Measurements from ENCODE around the gene CHST7.
A peak's percentile ranks its signal among the peaks of the same experiment; 100 is the strongest.

CHST7 gene

GRCh38 chrX:46551494-46552128 lies 22.0 kb upstream of the CHST7 start:
- H3K27ac ChIP-seq (ENCODE audit: low read depth, low read length, severe bottlenecking) = peak overlapping the region; percentile 90

DNA sequence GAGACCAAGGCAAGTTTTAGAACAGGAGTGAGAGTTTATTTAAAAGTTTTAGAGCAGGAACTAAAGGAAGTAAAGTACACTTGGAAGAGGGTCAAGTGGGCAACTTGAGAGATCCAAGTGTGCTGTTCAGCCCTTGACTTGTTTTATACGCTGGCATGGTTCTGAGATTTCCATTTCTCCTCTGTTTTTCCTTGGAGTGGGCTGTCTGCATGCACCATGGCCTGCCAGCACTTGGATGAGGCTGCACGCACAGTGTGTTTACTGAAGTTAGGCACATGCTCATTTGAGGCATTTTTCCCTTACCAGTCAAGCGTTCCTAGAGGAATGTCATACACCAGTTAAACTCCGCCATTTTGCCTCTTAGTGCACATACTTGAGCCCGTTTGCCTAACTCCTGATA lies 19.6 kb upstream of the CHST7 start:
- no peak overlapping the region for H3K4me3 ChIP-seq (ENCODE audit: extremely low read depth, insufficient read depth, low read length, poor library complexity, severe bottlenecking)
- H3K9me3 ChIP-seq (ENCODE audit: control insufficient read depth, low read length) = no peaks in the 10 kb centered on the region
- no peak overlapping the region for H3K27ac ChIP-seq (ENCODE audit: low read depth, low read length, severe bottlenecking)
- peaks cover 17% of the 10 kb centered on the region for H3K36me3 ChIP-seq (ENCODE audit: control insufficient read depth, insufficient read depth, low read length)
- WGBS, 2 experiments (ENCODE audit: insufficient coverage in 2 of 2) = 100% methylated on average over 1 to 3 of the region's 5 CpGs
- H3K4me1 ChIP-seq (ENCODE audit: control insufficient read depth, insufficient read depth, low read length, poor library complexity, severe bottlenecking) = peaks cover 3% of the 10 kb centered on the region

More at GRCh38 chrX:46551494-46552128, 22.0 kb upstream of the CHST7 start:
- Histone ChIP-seq H3K4me1 (ENCODE audit: control insufficient read depth, insufficient read depth, low read length, poor library complexity, severe bottlenecking) (peaks cover 3% of the 10 kb centered on the region), H3K4me3 (ENCODE audit: extremely low read depth, insufficient read depth, low read length, poor library complexity, severe bottlenecking) (no peak overlapping the region), H3K9me3 (ENCODE audit: control insufficient read depth, low read length) (no peaks in the 10 kb centered on the region), H3K36me3 (ENCODE audit: control insufficient read depth, insufficient read depth, low read length) (peaks cover 31% of the 10 kb centered on the region)
- 30 to 60% methylated on average over 1 to 2 of the region's 8 CpGs for WGBS, 2 experiments (ENCODE audit: insufficient coverage in 2 of 2)

DNA sequence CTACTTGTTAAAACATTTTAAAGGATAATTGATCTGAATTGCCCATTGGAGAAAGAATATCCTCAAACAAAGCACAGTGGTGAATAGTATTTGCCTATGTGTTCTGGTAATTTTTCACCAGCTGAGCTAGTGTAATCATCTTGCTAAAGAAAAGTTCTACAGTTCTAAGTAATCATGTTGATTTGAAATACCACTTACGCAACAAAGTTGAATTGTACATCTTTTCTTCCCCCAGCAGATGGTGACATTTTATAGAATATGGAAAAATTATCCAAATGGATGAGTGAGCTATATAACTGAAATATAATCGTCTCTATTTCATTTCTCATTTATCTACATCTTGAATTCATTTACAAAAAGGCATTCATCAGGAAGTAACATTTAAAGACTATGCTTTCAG lies 18.6 kb upstream of the CHST7 start:
- H3K36me3 ChIP-seq (ENCODE audit: control insufficient read depth, insufficient read depth, low read length) = peaks cover 10% of the 10 kb centered on the region
- H3K9me3 ChIP-seq (ENCODE audit: control insufficient read depth, low read length) = no peaks in the 10 kb centered on the region
- H3K4me3 ChIP-seq (ENCODE audit: extremely low read depth, insufficient read depth, low read length, poor library complexity, severe bottlenecking) = no peak overlapping the region
- no peak overlapping the region for H3K27ac ChIP-seq (ENCODE audit: low read depth, low read length, severe bottlenecking)
- H3K4me1 ChIP-seq (ENCODE audit: control insufficient read depth, insufficient read depth, low read length, poor library complexity, severe bottlenecking) = peaks cover 3% of the 10 kb centered on the region
- no CpG with 5 or more reads among the region's 2 CpGs for WGBS, 2 experiments (ENCODE audit: insufficient coverage in 2 of 2)

GRCh38 chrX:46559062-46559461 lies 14.5 kb upstream of the CHST7 start:
- Histone ChIP-seq H3K4me1 (ENCODE audit: control insufficient read depth, insufficient read depth, low read length, poor library complexity, severe bottlenecking) (no peaks in the 10 kb centered on the region), H3K4me3 (ENCODE audit: extremely low read depth, insufficient read depth, low read length, poor library complexity, severe bottlenecking) (no peak overlapping the region), H3K27ac (ENCODE audit: low read depth, low read length, severe bottlenecking) (no peak overlapping the region), H3K9me3 (ENCODE audit: control insufficient read depth, low read length) (no peaks in the 10 kb centered on the region), H3K36me3 (ENCODE audit: control insufficient read depth, insufficient read depth, low read length) (peaks cover under 1% of the 10 kb centered on the region)
- 83% methylated on average over 1 of the region's 3 CpGs; no CpG with 5 or more reads in 1 of the 2 experiments for WGBS, 2 experiments (ENCODE audit: insufficient coverage in 2 of 2)

DNA sequence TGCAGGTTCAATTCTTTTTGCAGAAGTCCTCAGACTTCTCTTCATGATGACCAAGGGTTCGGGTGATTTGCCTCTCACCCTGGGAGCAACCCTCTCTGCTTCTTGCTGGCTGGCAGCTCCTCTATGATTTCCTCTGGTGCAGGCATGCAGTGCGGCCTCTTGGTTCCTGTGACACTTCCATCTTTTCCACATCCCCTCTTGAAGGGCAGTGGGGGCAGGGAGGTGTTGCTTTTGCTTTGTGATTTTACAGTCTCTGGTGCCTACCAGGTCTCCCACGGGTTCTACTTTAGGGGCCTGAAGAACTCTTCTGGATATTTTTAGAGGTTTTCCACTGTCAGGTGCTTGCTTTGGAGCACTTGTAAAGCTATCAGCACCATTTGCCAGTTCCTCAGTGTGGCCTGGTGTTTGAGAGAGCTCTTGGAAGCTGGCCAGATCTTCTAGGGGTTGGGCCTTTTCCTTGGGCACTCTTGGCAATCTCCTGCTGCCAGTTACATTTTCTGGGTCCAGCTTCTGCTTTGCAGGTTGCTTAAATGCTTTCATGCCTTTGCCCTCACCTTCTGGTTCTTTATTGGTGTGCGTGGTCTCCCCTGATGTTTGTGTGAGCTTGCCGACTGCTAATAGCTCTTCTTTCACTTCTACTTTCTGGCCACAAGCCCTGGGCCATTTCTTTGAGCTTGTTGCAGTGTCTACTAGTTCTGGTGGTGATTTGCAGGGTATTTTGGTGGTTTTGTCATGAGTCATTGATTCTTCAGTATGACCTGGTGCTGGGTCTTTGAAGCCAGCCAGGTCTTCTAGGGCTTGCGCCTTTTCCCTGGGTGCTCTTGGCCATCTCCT lies 11.5 kb upstream of the CHST7 start:
- no peaks in the 10 kb centered on the region for H3K9me3 ChIP-seq (ENCODE audit: control insufficient read depth, low read length)
- H3K4me1 ChIP-seq (ENCODE audit: control insufficient read depth, insufficient read depth, low read length, poor library complexity, severe bottlenecking) = no peaks in the 10 kb centered on the region
- H3K4me3 ChIP-seq (ENCODE audit: extremely low read depth, insufficient read depth, low read length, poor library complexity, severe bottlenecking) = no peak overlapping the region
- 100% methylated on average over 1 of the region's 6 CpGs; no CpG with 5 or more reads in 1 of the 2 experiments for WGBS, 2 experiments (ENCODE audit: insufficient coverage in 2 of 2)
- no peak overlapping the region for H3K27ac ChIP-seq (ENCODE audit: low read depth, low read length, severe bottlenecking)
- H3K36me3 ChIP-seq (ENCODE audit: control insufficient read depth, insufficient read depth, low read length) = no peaks in the 10 kb centered on the region

GRCh38 chrX:46567388-46567787 lies 6.2 kb upstream of the CHST7 start:
- Histone ChIP-seq H3K36me3 (ENCODE audit: control insufficient read depth, insufficient read depth, low read length) (no peaks in the 10 kb centered on the region), H3K9me3 (ENCODE audit: control insufficient read depth, low read length) (no peaks in the 10 kb centered on the region), H3K4me3 (ENCODE audit: extremely low read depth, insufficient read depth, low read length, poor library complexity, severe bottlenecking) (no peak overlapping the region), H3K27ac (ENCODE audit: low read depth, low read length, severe bottlenecking) (no peak overlapping the region), H3K4me1 (ENCODE audit: control insufficient read depth, insufficient read depth, low read length, poor library complexity, severe bottlenecking) (no peaks in the 10 kb centered on the region)

DNA sequence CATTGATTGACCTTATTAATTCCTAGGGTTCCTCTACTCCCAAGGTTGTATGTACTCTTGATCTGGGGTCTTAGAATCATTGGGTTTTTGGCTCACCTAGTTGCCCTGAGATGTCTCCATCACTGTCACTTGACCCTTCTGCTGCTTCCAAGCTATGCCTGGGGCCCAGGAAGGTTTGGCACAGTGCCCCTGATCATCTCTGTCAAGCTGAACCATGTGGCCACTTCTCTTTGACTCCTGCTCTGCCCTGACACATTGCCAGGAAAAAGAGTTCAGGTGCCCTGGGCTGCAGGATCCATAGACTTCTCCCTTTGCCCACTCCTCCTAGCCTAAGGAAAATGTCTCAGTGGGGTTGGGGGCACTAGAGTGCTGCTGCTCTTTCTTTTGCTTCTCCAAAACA lies 3.9 kb upstream of the CHST7 start:
- Histone ChIP-seq H3K27ac (ENCODE audit: low read depth, low read length, severe bottlenecking) (no peak overlapping the region), H3K4me3 (ENCODE audit: extremely low read depth, insufficient read depth, low read length, poor library complexity, severe bottlenecking) (no peak overlapping the region), H3K36me3 (ENCODE audit: control insufficient read depth, insufficient read depth, low read length) (no peaks in the 10 kb centered on the region), H3K4me1 (ENCODE audit: control insufficient read depth, insufficient read depth, low read length, poor library complexity, severe bottlenecking) (no peaks in the 10 kb centered on the region), H3K9me3 (ENCODE audit: control insufficient read depth, low read length) (no peaks in the 10 kb centered on the region)

GRCh38 chrX:46571423-46572339 lies 1.9 kb upstream of the CHST7 start:
- Histone ChIP-seq H3K4me1 (ENCODE audit: control insufficient read depth, insufficient read depth, low read length, poor library complexity, severe bottlenecking) (no peaks in the 10 kb centered on the region), H3K9me3 (ENCODE audit: control insufficient read depth, low read length) (no peaks in the 10 kb centered on the region), H3K4me3 (ENCODE audit: extremely low read depth, insufficient read depth, low read length, poor library complexity, severe bottlenecking) (no peak overlapping the region), H3K27ac (ENCODE audit: low read depth, low read length, severe bottlenecking) (no peak overlapping the region), H3K36me3 (ENCODE audit: control insufficient read depth, insufficient read depth, low read length) (no peaks in the 10 kb centered on the region)
- WGBS, 2 experiments (ENCODE audit: insufficient coverage in 2 of 2) = 87 to 98% methylated on average over 3 of the region's 10 CpGs

- no peaks in the 10 kb centered on the region for H3K9me3 ChIP-seq (ENCODE audit: control insufficient read depth, low read length)
Measured at GRCh38 chrX:46572340-46572936, 1.1 kb upstream of the CHST7 start.

More at GRCh38 chrX:46572340-46572936, 1.1 kb upstream of the CHST7 start:
- WGBS, 2 experiments (ENCODE audit: insufficient coverage in 2 of 2) = 93 to 100% methylated on average over 2 of the region's 5 CpGs
- no peak overlapping the region for H3K27ac ChIP-seq (ENCODE audit: low read depth, low read length, severe bottlenecking)
- H3K4me1 ChIP-seq (ENCODE audit: control insufficient read depth, insufficient read depth, low read length, poor library complexity, severe bottlenecking) = no peaks in the 10 kb centered on the region
- no peaks in the 10 kb centered on the region for H3K36me3 ChIP-seq (ENCODE audit: control insufficient read depth, insufficient read depth, low read length)
- H3K4me3 ChIP-seq (ENCODE audit: extremely low read depth, insufficient read depth, low read length, poor library complexity, severe bottlenecking) = no peak overlapping the region

Data from mesodermal cell (in vitro differentiated cells).